Progenitor cell of endocrine pancreas (in vitro differentiated cells): ENCODE results near the gene GJA5. TPM values are rescaled to one million over a fixed set of nuclear protein-coding genes. Genes with fewer than 3 reads are reported as not detected.

Experiments used
- DNase-seq: peaks from one replicate; pipeline ENCODE4 v3.0.0; 2021; ENCODE audit warnings: low spot score; ENCODE audit not compliant: unreplicated experiment
- H3K27ac Mint-ChIP-seq: 2 replicates; pipeline ENCODE4 v1.8.0; 2021; ENCODE audit warnings: mild to moderate bottlenecking, moderate library complexity, mixed read lengths
- H3K27me3 Mint-ChIP-seq: 2 replicates; pipeline ENCODE4 v1.8.0; 2021; ENCODE audit warnings: mixed read lengths
- H3K36me3 Mint-ChIP-seq: 2 replicates; pipeline ENCODE4 v1.8.0; 2022; ENCODE audit warnings: mixed read lengths; ENCODE audit not compliant: insufficient read depth
- H3K4me1 Mint-ChIP-seq: 2 replicates; pipeline ENCODE4 v1.8.0; 2021; ENCODE audit warnings: low read depth, mixed read lengths
- H3K4me3 Mint-ChIP-seq: 2 replicates; pipeline ENCODE4 v1.8.0; 2021; ENCODE audit warnings: low read depth, mild to moderate bottlenecking, moderate library complexity, mixed read lengths
- H3K9me3 Mint-ChIP-seq: 2 replicates; pipeline ENCODE4 v1.8.0; 2021; ENCODE audit warnings: low read depth, mixed read lengths
- total RNA-seq: library from RNA; stranded (reverse); gene quantifications from 2 replicates; pipeline ENCODE4 v1.2.1, GENCODE V29; 2021
- TF ChIP-seq, protein P1 (sequence below): fragments of 200-600 bp; sonication (generic); IDR thresholded peaks from one replicate; pipeline ENCODE4 v1.5.0; 2021; ENCODE audit warnings: antibody characterized with exemption, mild to moderate bottlenecking; ENCODE audit not compliant: unreplicated experiment

GJA5 gene
- total RNA-seq, 1 donor from 2014 or later, result not detected

GRCh38 chr1:147773215-147773715, 12.9 kb upstream of the GJA5 start:
- Mint-ChIP-seq H3K4me1 (peaks cover 1% of the 10 kb centered on the region), H3K27me3 (peaks cover 54% of the 10 kb centered on the region), H3K4me3 (no peak overlapping the region), H3K27ac (no peak overlapping the region), H3K9me3 (no peaks in the 10 kb centered on the region), H3K36me3 (no peaks in the 10 kb centered on the region)
- TF ChIP-seq, protein P1, sequence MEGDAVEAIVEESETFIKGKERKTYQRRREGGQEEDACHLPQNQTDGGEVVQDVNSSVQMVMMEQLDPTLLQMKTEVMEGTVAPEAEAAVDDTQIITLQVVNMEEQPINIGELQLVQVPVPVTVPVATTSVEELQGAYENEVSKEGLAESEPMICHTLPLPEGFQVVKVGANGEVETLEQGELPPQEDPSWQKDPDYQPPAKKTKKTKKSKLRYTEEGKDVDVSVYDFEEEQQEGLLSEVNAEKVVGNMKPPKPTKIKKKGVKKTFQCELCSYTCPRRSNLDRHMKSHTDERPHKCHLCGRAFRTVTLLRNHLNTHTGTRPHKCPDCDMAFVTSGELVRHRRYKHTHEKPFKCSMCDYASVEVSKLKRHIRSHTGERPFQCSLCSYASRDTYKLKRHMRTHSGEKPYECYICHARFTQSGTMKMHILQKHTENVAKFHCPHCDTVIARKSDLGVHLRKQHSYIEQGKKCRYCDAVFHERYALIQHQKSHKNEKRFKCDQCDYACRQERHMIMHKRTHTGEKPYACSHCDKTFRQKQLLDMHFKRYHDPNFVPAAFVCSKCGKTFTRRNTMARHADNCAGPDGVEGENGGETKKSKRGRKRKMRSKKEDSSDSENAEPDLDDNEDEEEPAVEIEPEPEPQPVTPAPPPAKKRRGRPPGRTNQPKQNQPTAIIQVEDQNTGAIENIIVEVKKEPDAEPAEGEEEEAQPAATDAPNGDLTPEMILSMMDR, result no peak
- no peak for DNase-seq

- TF ChIP-seq, protein P1, result no peak
- Mint-ChIP-seq H3K4me3 (no peak overlapping the region), H3K27me3 (peaks cover 52% of the 10 kb centered on the region), H3K36me3 (no peaks in the 10 kb centered on the region), H3K4me1 (peaks cover 1% of the 10 kb centered on the region), H3K9me3 (no peaks in the 10 kb centered on the region), H3K27ac (no peak overlapping the region)
- no peak for DNase-seq
These were observed 12.2 kb upstream of the GJA5 start for GRCh38 chr1:147772570-147772969.

GRCh38 chr1:147771226-147772125, 11.1 kb upstream of the GJA5 start:
- TF ChIP-seq, protein P1, result no peak
- peaks cover 1% of the 10 kb centered on the region for H3K4me1 Mint-ChIP-seq
- no peaks in the 10 kb centered on the region for H3K36me3 Mint-ChIP-seq
- DNase-seq, result no peak
- H3K9me3 Mint-ChIP-seq, result no peaks in the 10 kb centered on the region
- H3K4me3 Mint-ChIP-seq, result no peak overlapping the region
- H3K27me3 Mint-ChIP-seq, result peaks cover 48% of the 10 kb centered on the region
- no peak overlapping the region for H3K27ac Mint-ChIP-seq

- Mint-ChIP-seq H3K4me3 (no peak overlapping the region), H3K27me3 (peaks cover 40% of the 10 kb centered on the region), H3K27ac (no peak overlapping the region), H3K9me3 (no peaks in the 10 kb centered on the region), H3K4me1 (peaks cover 1% of the 10 kb centered on the region), H3K36me3 (no peaks in the 10 kb centered on the region)
- no peak for DNase-seq
- TF ChIP-seq, protein P1, result no peak
These were observed 8.7 kb upstream of the GJA5 start for GRCh38 chr1:147769106-147769505.

DNA sequence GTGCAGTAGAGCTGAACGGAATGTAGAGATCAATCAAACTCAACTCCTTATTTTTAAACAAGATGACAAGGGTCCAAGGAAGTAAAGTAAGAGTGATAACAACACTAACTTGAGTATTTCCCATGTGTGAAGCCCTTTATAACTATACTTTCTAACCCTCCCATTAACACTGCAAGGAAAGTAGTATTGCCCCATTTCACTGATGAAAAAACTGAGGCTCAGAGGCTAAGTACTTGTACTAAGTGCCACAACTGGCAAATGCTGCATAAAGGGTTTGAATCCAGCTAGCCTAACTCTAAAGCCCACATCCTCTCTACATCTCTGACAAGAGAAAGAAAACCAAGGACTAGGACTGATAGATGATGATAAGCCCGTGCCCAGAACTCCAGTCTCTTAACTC, 8.2 kb upstream of the GJA5 start:
- peaks cover 1% of the 10 kb centered on the region for H3K4me1 Mint-ChIP-seq
- no peak for DNase-seq
- TF ChIP-seq, protein P1, result no peak

More for the DNA sequence above, 8.2 kb upstream of the GJA5 start:
- Mint-ChIP-seq H3K4me3 (no peak overlapping the region), H3K27me3 (peaks cover 35% of the 10 kb centered on the region), H3K27ac (no peak overlapping the region), H3K9me3 (no peaks in the 10 kb centered on the region), H3K36me3 (no peaks in the 10 kb centered on the region)
